ENCODE results near the gene HYAL1.

GRCh38 chr3:50296721-50297383 is 6.5 kb downstream of the HYAL1 start:
- TF ChIP-seq CTCF (IDR thresholded peaks at IDR 0.05) (no peak), POLR2A (IDR thresholded peaks at IDR 0.05) (no peak), POLR2AphosphoS5 (IDR thresholded peaks at IDR 0.05) (no peak)
